Measurements from ENCODE around the gene MDGA2. TPM values are rescaled to one million over a fixed set of nuclear protein-coding genes. Genes with fewer than 3 reads are reported as not detected.

Gene MDGA2
- total RNA-seq, 1 experiment from 2014 or later = not detected

- H4K20me1 ChIP-seq (ENCODE audit: insufficient read depth) = no peaks in the 10 kb centered on the region
- no peaks in the 10 kb centered on the region for H3K27me3 ChIP-seq (ENCODE audit: insufficient read depth, low read length)
- H3K4me1 ChIP-seq (ENCODE audit: control insufficient read depth in 1 of 2, insufficient read depth in 2 of 2, low read length in 2 of 2) = no peaks in the 10 kb centered on the region
- H3K4me3 ChIP-seq (replicated peaks in 1 of 2; ENCODE audit: low read depth in 1 of 2, low read length in 2 of 2) = no peak overlapping the region
- no TSS peak for BruUV-seq (replicated peaks)
- no peak for DNase-seq (ENCODE audit: low read depth, low spot score)
- H3K79me2 ChIP-seq (ENCODE audit: insufficient read depth, low read length) = no peaks in the 10 kb centered on the region
- no peaks in the 10 kb centered on the region for H3K9me2 ChIP-seq (ENCODE audit: insufficient read depth)
- H3K27ac ChIP-seq (ENCODE audit: low read depth, low read length) = no peak overlapping the region
- ChIA-PET RAD21 (ENCODE audit: low non-redundant PET in 1 of 2, low total read pairs in 2 of 2, uncharacterized antibody in 2 of 2, unreplicated experiment in 2 of 2) (no interaction called here), CTCF (no interaction called here), POLR2A (no interaction called here)
- H3K4me2 ChIP-seq (ENCODE audit: low read length) = no peak overlapping the region
- no peak overlapping the region for H2AFZ ChIP-seq (ENCODE audit: low read depth, low read length, poor library complexity, severe bottlenecking)
- H3K9ac ChIP-seq (ENCODE audit: low read length) = no peak overlapping the region
- intact Hi-C loops (cut with micrococcal nuclease) = no loop called here
- TF ChIP-seq ATF3 (IDR thresholded peaks at IDR 0.05) (no peak), EZH2 (IDR thresholded peaks at IDR 0.05) (no peak), EGR1 (IDR thresholded peaks at IDR 0.05; ENCODE audit: low read depth) (no peak), REST (IDR thresholded peaks at IDR 0.05; ENCODE audit: low read depth) (no peak), EZH2phosphoT487 (IDR thresholded peaks at IDR 0.05; ENCODE audit: borderline replicate concordance) (no peak), ZBTB33 (IDR thresholded peaks at IDR 0.05; ENCODE audit: extremely low read depth, insufficient replicate concordance, low read length) (no peak), YY1 (IDR thresholded peaks at IDR 0.05; ENCODE audit: extremely low read depth, insufficient replicate concordance, low read depth, low read length) (no peak)
- ATAC-seq = no peak
- no peaks in the 10 kb centered on the region for H3K36me3 ChIP-seq (ENCODE audit: control insufficient read depth in 1 of 2, insufficient read depth in 2 of 2, low read length in 2 of 2)
- H3K9me3 ChIP-seq (ENCODE audit: control insufficient read depth in 1 of 2, insufficient read depth in 1 of 2, low read depth in 1 of 2, low read length in 2 of 2) = no peaks in the 10 kb centered on the region; a peak in 1 of 4 replicates
Measured at GRCh38 chr14:47595552-47595951, 79.9 kb downstream of the MDGA2 start.
